Karpas-422 (cell line): Measurements from ENCODE around the gene PTTG1IP2. TPM values are rescaled to one million over a fixed set of nuclear protein-coding genes. Genes with fewer than 3 reads are reported as not detected.
A peak's percentile ranks its signal among the peaks of the same experiment; 100 is the strongest.

Experiments used
- DNase-seq: peaks from one replicate; pipeline ENCODE4 v3.0.0-alpha.2; 2015
- H2AFZ ChIP-seq: fragments of 200-600 bp; sonication (generic); 2 replicates; pipeline ENCODE4 v1.6.1; 2014; ENCODE audit warnings: antibody characterized with exemption, low read length, mixed read lengths
- H3K27ac ChIP-seq: fragments of 200-600 bp; sonication (generic); 2 replicates; pipeline ENCODE4 v1.5.1; 2014; ENCODE audit warnings: mild to moderate bottlenecking, low read length, moderate library complexity
- H3K27me3 ChIP-seq: fragments of 200-600 bp; sonication (generic); 2 replicates; pipeline ENCODE4 v1.6.1; 2014; ENCODE audit warnings: low read length, mixed read lengths
- H3K36me3 ChIP-seq: fragments of 200-600 bp; sonication (generic); 2 replicates; pipeline ENCODE4 v1.6.1; 2014; ENCODE audit warnings: low read length, mixed read lengths; ENCODE audit not compliant: insufficient read depth
- H3K4me1 ChIP-seq: fragments of 200-600 bp; sonication (generic); 2 replicates; pipeline ENCODE4 v1.6.1; 2014; ENCODE audit warnings: mild to moderate bottlenecking, low read length, mixed read lengths
- H3K4me2 ChIP-seq: fragments of 200-600 bp; sonication (generic); 2 replicates; pipeline ENCODE4 v1.6.1; 2014; ENCODE audit warnings: low read length, low read depth, mild to moderate bottlenecking; ENCODE audit not compliant: poor library complexity, severe bottlenecking
- H3K4me3 ChIP-seq: fragments of 200-600 bp; sonication (generic); 2 replicates; pipeline ENCODE4 v1.5.1; 2014; ENCODE audit warnings: mild to moderate bottlenecking, antibody characterized with exemption, low read length, mixed read lengths
- H3K79me2 ChIP-seq: fragments of 200-600 bp; sonication (generic); 2 replicates; pipeline ENCODE4 v1.6.1; 2014; ENCODE audit warnings: mild to moderate bottlenecking, low read length, mixed read lengths
- H3K9ac ChIP-seq: fragments of 200-600 bp; sonication (generic); 2 replicates; pipeline ENCODE4 v1.6.0; 2014; ENCODE audit warnings: low read length
- H3K9me2 ChIP-seq: fragments of 200-600 bp; sonication (generic), shearing (Covaris generic); replicated peaks from 2 replicates; pipeline ENCODE4 v1.6.0; 2014; ENCODE audit warnings: mild to moderate bottlenecking, low read length, moderate library complexity; ENCODE audit not compliant: insufficient read depth
- H3K9me3 ChIP-seq: fragments of 300-700, 200-600 bp; sonication (generic); 2 replicates; pipeline ENCODE4 v1.6.1; 2014; ENCODE audit warnings: low read length, mixed read lengths
- H4K20me1 ChIP-seq: fragments of 200-600 bp; sonication (generic); 2 replicates; pipeline ENCODE4 v1.6.1; 2014; ENCODE audit warnings: mild to moderate bottlenecking, antibody characterized with exemption, low read length, low read depth; ENCODE audit not compliant: insufficient read depth
- total RNA-seq: library from RNA; depleted of rRNA; stranded (reverse); fragments of >200 nt; shearing (Covaris generic); gene quantifications from 2 replicates; pipeline ENCODE4 v1.2.3, GENCODE V29; 2014; ENCODE audit warnings: low replicate concordance

PTTG1IP2 gene
- total RNA-seq, 1 experiment from 2014 or later = not detected

DNA sequence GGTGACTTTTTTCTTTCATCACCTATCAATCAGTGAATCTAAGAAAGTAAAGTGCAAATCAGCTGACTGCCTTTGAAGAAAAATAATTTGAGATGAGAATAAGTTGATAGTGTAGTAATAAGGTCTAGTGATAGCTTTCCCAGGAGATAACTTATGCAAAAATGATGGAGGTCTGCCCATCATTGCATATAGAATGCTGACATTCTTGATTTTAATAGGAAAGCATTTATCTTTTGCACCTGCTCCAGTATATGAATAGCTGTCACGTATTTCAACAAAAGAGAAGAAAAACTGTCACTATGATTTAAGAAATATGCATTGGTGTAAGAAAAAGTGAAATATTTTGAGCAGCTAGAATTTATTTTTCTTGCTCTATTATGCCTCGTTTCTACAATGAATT is 46.8 kb downstream of the PTTG1IP2 start:
- Histone ChIP-seq H4K20me1 (no peaks in the 10 kb centered on the region), H3K79me2 (no peaks in the 10 kb centered on the region), H3K4me2 (no peak overlapping the region), H3K36me3 (no peaks in the 10 kb centered on the region), H3K9me2 (no peaks in the 10 kb centered on the region), H3K27ac (no peak overlapping the region), H3K27me3 (no peaks in the 10 kb centered on the region), H3K9me3 (no peaks in the 10 kb centered on the region), H3K4me1 (peaks cover 6% of the 10 kb centered on the region), H2AFZ (no peak overlapping the region), H3K4me3 (no peak overlapping the region), H3K9ac (no peak overlapping the region)
- no peak for DNase-seq

DNA sequence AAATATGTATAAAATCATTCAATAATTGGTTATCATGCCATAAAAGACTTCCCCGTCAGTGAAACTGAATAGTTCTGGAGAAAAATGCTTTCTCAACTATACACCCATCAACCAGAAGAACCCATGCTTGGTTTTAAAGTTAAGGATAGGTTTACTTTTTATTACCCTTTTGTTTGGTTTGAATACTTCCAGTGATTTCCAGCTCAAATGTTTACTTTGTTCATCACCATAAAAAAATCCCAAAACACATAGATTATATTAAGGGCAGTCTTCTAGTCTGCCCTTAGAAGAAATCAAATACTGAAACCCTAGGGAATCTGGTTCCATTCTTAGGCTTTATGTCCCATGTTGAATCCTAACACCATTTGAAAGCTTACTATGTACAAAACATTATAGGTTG is 49.2 kb downstream of the PTTG1IP2 start:
- H3K36me3 ChIP-seq = no peaks in the 10 kb centered on the region
- peaks cover 6% of the 10 kb centered on the region for H3K4me1 ChIP-seq
- H3K4me3 ChIP-seq = no peak overlapping the region
- H3K27ac ChIP-seq = no peak overlapping the region
- H3K9ac ChIP-seq = no peak overlapping the region
- DNase-seq = no peak
- no peaks in the 10 kb centered on the region for H3K79me2 ChIP-seq
- no peaks in the 10 kb centered on the region for H3K9me3 ChIP-seq
- no peak overlapping the region for H3K4me2 ChIP-seq
- H2AFZ ChIP-seq = no peak overlapping the region
- no peaks in the 10 kb centered on the region for H4K20me1 ChIP-seq
- no peaks in the 10 kb centered on the region for H3K9me2 ChIP-seq
- H3K27me3 ChIP-seq = no peaks in the 10 kb centered on the region

DNA sequence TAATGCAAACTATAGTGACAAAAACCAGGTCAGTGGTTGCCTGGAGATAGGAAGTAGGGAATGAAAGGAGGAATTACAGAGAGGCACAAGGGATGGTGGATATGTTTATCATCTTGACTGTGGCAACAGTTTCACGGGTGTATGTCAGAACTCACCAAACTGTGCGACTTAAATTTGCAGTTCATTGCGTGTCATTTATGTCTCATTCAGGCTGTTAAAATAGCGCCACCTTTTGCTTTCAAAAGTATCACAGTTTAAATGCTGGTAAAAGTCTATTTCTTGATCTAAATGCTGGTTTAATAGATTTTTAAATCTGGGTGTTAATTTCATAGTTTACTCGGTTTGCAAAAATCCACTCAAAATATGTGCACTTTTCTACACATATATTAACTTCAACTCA is 51.0 kb downstream of the PTTG1IP2 start:
- no peaks in the 10 kb centered on the region for H3K9me3 ChIP-seq
- no peaks in the 10 kb centered on the region for H3K36me3 ChIP-seq
- H3K79me2 ChIP-seq = no peaks in the 10 kb centered on the region
- no peak overlapping the region for H3K4me3 ChIP-seq
- H3K4me2 ChIP-seq = no peak overlapping the region
- H3K9ac ChIP-seq = no peak overlapping the region
- H3K4me1 ChIP-seq = peaks cover 6% of the 10 kb centered on the region
- H3K9me2 ChIP-seq = no peaks in the 10 kb centered on the region
- peak; percentile 72 for DNase-seq
- no peak overlapping the region for H2AFZ ChIP-seq
- no peaks in the 10 kb centered on the region for H4K20me1 ChIP-seq
- no peak overlapping the region for H3K27ac ChIP-seq
- H3K27me3 ChIP-seq = no peaks in the 10 kb centered on the region

DNA sequence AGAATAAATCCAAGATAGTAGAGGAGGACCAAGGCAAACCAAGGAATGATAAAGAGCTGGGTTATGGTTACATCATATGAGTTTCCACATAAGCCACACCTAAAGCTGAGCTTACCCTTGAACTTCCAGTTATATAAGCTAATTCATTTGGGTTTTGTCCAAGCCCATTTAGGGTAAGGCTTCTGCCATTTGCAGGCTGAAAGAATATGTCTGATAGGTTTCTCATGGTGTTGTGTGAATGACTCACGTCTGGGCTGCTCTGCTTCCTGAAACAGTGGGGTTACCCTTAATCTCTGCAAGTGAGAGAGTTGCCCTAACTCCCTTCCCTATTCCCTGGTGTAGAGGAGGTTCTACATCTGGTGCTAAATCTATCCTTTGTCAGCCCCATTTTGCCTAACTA is 60.8 kb downstream of the PTTG1IP2 start:
- Histone ChIP-seq H3K36me3 (no peaks in the 10 kb centered on the region), H3K9me2 (no peaks in the 10 kb centered on the region), H3K27ac (no peak overlapping the region), H2AFZ (no peak overlapping the region), H3K27me3 (no peaks in the 10 kb centered on the region), H3K9ac (no peak overlapping the region), H4K20me1 (no peaks in the 10 kb centered on the region), H3K4me2 (no peak overlapping the region), H3K4me1 (no peaks in the 10 kb centered on the region), H3K9me3 (no peaks in the 10 kb centered on the region), H3K79me2 (no peaks in the 10 kb centered on the region), H3K4me3 (no peak overlapping the region)
- no peak for DNase-seq

DNA sequence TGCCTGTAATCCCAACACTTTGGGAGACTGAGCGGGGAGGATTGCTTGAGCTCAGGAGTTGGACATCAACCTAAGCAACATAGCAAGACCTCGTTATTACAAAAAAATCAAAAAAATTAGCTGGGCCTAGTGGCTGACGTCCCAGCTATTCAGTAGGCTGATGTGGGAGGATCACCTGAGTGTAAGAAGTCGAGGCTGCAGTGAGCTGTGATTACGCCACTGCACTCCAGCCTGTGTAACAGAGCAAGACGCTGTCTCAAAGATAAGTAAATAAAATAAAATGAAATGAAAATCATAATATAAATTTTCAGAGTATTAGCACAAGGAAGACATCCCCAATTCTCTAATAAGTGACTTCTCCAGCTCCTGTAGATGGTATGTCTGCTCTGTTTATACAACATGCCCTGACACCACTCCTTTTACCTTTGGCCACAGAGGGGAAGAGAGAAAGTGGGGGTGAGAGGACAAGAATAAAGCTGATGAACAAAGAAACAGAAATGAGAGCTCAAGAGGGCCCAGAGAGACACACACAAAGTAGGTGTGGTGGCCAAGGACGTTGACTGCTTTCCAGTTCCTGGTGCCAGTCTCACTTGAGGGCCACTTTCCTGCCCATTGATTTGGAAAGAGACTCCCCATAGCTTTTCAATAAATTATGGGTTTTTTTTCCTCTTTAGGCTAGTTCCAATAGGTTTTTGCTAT is 62.9 kb downstream of the PTTG1IP2 start:
- Histone ChIP-seq H3K36me3 (no peaks in the 10 kb centered on the region), H3K4me3 (no peak overlapping the region), H3K4me1 (peaks cover 6% of the 10 kb centered on the region), H4K20me1 (no peaks in the 10 kb centered on the region), H3K27ac (no peak overlapping the region), H3K4me2 (no peak overlapping the region), H3K9me2 (no peaks in the 10 kb centered on the region), H2AFZ (peak overlapping the region; percentile 60; the same call in 1 of the 2 replicates), H3K27me3 (no peaks in the 10 kb centered on the region), H3K9me3 (no peaks in the 10 kb centered on the region), H3K79me2 (no peaks in the 10 kb centered on the region), H3K9ac (no peak overlapping the region)
- no peak for DNase-seq

DNA sequence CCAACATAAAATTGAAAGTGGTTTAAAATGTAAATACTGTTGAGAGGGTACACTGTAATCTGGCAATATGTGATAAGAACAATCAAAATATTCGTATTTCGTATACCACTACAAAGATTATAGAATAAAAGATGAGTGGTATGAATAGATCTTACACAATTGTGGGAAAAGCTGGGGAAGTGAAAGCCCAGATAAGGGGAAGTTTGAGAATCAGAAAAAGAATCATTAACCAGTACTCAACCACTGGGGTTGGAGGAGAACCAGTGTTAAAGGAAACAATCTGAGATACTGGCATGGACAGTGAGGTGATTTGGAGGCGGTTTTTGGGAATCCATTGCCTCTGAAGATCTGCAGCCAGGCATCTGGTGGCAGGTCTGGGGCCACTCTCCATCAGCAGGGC is 67.0 kb downstream of the PTTG1IP2 start:
- no peak overlapping the region for H2AFZ ChIP-seq
- H4K20me1 ChIP-seq = no peaks in the 10 kb centered on the region
- H3K4me2 ChIP-seq = no peak overlapping the region
- no peaks in the 10 kb centered on the region for H3K27me3 ChIP-seq
- H3K9ac ChIP-seq = no peak overlapping the region
- H3K4me3 ChIP-seq = no peak overlapping the region
- H3K9me2 ChIP-seq = no peaks in the 10 kb centered on the region
- no peaks in the 10 kb centered on the region for H3K36me3 ChIP-seq
- H3K79me2 ChIP-seq = no peaks in the 10 kb centered on the region
- H3K9me3 ChIP-seq = no peaks in the 10 kb centered on the region
- peaks cover 15% of the 10 kb centered on the region for H3K4me1 ChIP-seq
- no peak for DNase-seq
- no peak overlapping the region for H3K27ac ChIP-seq

DNA sequence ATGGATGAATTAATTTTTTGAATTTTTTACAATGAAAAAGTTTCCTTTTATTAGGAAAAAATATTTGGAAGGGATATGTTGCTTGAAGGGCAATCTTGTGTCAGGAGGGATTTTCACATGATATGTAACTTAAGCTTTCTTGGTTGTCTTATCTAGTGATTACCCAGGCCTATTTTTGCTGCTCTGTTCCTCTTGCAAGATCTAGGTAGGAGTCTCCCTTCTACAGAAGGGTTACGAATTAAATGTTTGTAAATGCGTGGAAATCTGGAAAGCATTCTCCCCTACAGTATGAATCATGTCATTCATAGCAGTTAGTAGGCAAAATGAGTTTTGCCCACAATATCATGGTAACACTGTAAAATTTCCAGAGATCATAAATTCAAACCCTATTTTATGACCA is 69.0 kb downstream of the PTTG1IP2 start:
- Histone ChIP-seq H3K4me2 (no peak overlapping the region), H3K9ac (no peak overlapping the region), H3K9me2 (no peaks in the 10 kb centered on the region), H3K4me3 (no peak overlapping the region), H4K20me1 (no peaks in the 10 kb centered on the region), H3K27me3 (no peaks in the 10 kb centered on the region), H3K36me3 (no peaks in the 10 kb centered on the region), H3K27ac (no peak overlapping the region), H3K4me1 (peaks cover 15% of the 10 kb centered on the region), H2AFZ (no peak overlapping the region), H3K79me2 (no peaks in the 10 kb centered on the region), H3K9me3 (no peaks in the 10 kb centered on the region)
- no peak for DNase-seq

DNA sequence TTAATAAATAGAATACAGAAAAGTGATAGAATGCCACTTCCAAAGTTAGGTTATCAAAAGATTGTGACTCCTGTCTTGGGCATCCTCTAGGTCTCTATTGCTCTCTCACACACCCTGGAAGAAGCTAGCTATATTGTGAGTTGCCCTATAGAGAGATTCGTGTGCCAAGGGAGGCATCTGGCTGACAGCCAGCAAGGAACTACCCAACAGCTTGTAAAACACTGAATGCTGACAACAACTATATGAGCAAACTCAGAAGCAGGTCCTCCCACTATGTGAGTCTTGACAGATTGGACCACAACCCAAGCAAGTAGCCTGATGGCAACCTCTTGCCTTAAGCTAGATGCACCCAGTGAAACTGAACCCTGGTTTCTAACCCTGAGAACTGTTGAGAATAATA is 71.0 kb downstream of the PTTG1IP2 start:
- DNase-seq = no peak
- H3K9me2 ChIP-seq = no peaks in the 10 kb centered on the region
- H3K4me3 ChIP-seq = no peak overlapping the region
- H3K27me3 ChIP-seq = no peaks in the 10 kb centered on the region
- H3K9me3 ChIP-seq = no peaks in the 10 kb centered on the region
- H3K4me1 ChIP-seq = peaks cover 15% of the 10 kb centered on the region
- H3K9ac ChIP-seq = no peak overlapping the region
- no peaks in the 10 kb centered on the region for H4K20me1 ChIP-seq
- H3K79me2 ChIP-seq = no peaks in the 10 kb centered on the region
- no peak overlapping the region for H3K4me2 ChIP-seq
- no peaks in the 10 kb centered on the region for H3K36me3 ChIP-seq
- no peak overlapping the region for H2AFZ ChIP-seq
- no peak overlapping the region for H3K27ac ChIP-seq
